ENCODE results near the gene IPO4.

IPO4 gene

GRCh38 chr14:24192933-24193332 is 4.3 kb upstream of the IPO4 start:
- no peak for DNase-seq

GRCh38 chr14:24190416-24190815 is 1.8 kb upstream of the IPO4 start:
- DNase-seq: no peak

GRCh38 chr14:24189460-24189859 is 844 bp upstream of the IPO4 start:
- no peak for DNase-seq

GRCh38 chr14:24189059-24189375 is 401 bp upstream of the IPO4 start:
- DNase-seq: no peak

- no peak for DNase-seq
Measured at GRCh38 chr14:24187539-24187915, 1.1 kb downstream of the IPO4 start.

GRCh38 chr14:24186831-24187538 is 1.6 kb downstream of the IPO4 start:
- DNase-seq: no peak

- DNase-seq: no peak
Measured at GRCh38 chr14:24185741-24186140, 2.9 kb downstream of the IPO4 start.

GRCh38 chr14:24185026-24185425 is 3.6 kb downstream of the IPO4 start:
- DNase-seq: no peak

GRCh38 chr14:24184104-24184970 is 4.3 kb downstream of the IPO4 start:
- DNase-seq: no peak

GRCh38 chr14:24183014-24183481 is 5.6 kb downstream of the IPO4 start:
- DNase-seq: no peak

GRCh38 chr14:24182110-24182882 is 6.3 kb downstream of the IPO4 start:
- DNase-seq: no peak

GRCh38 chr14:24181371-24182077 is 7.1 kb downstream of the IPO4 start:
- no peak for DNase-seq

GRCh38 chr14:24179961-24180796 is 8.4 kb downstream of the IPO4 start:
- no peak for DNase-seq

- DNase-seq: no peak
Measured at GRCh38 chr14:24179294-24179960, 9.2 kb downstream of the IPO4 start.

GRCh38 chr14:24178399-24179178 is 10.0 kb downstream of the IPO4 start:
- no peak for DNase-seq

- DNase-seq: no peak
Measured at GRCh38 chr14:24177891-24178290, 10.7 kb downstream of the IPO4 start.

GRCh38 chr14:24177041-24177825 is 11.4 kb downstream of the IPO4 start:
- no peak for DNase-seq

- DNase-seq: no peak
Measured at GRCh38 chr14:24176599-24176998, 12.0 kb downstream of the IPO4 start.

- no peak for DNase-seq
Measured at GRCh38 chr14:24172871-24173281, 15.7 kb downstream of the IPO4 start.

Data from right hindlimb (tissue), 1 donor.